RWPE2 (cell line): Measurements from ENCODE around the gene EXOC6B.

Source experiments
- ATAC-seq: fragments of 200-7000 bp; cut with Tn5 transposase; 3 replicates; pipeline ENCODE4 v1.9.1; 2021; ENCODE audit warnings: low read depth
- DNase-seq: peaks from one replicate; pipeline ENCODE4 v3.0.0-alpha.2; 2020; ENCODE audit warnings: low spot score
- H3K27ac ChIP-seq: fragments of 450-650 bp; 2 replicates; pipeline ENCODE4 v1.5.1; 2017; ENCODE audit warnings: mild to moderate bottlenecking; ENCODE audit not compliant: poor library complexity, severe bottlenecking
- H3K27me3 ChIP-seq: fragments of 250-450 bp; sonication (Bioruptor Pico); 2 replicates; pipeline ENCODE4 v1.5.1; 2021; ENCODE audit warnings: mild to moderate bottlenecking, moderate library complexity; ENCODE audit not compliant: insufficient read depth, poor library complexity, severe bottlenecking
- H3K36me3 ChIP-seq: fragments of 250-450 bp; sonication (Bioruptor Pico); 2 replicates; pipeline ENCODE4 v1.5.1; 2020; ENCODE audit warnings: low read depth, mild to moderate bottlenecking, moderate library complexity
- H3K4me1 ChIP-seq: fragments of 250-450 bp; sonication (Bioruptor Pico); 2 replicates; pipeline ENCODE4 v1.5.1; 2021; ENCODE audit warnings: mild to moderate bottlenecking, moderate library complexity; ENCODE audit not compliant: insufficient read depth, poor library complexity, severe bottlenecking
- H3K4me3 ChIP-seq: fragments of 250-450 bp; sonication (Bioruptor Pico); 2 replicates; pipeline ENCODE4 v1.5.1; 2021; ENCODE audit warnings: mild to moderate bottlenecking, moderate library complexity; ENCODE audit not compliant: severe bottlenecking
- H3K9me3 ChIP-seq: fragments of 250-450 bp; sonication (Bioruptor Pico); 2 replicates; pipeline ENCODE4 v1.5.1; 2021; ENCODE audit warnings: mild to moderate bottlenecking, moderate library complexity; ENCODE audit not compliant: severe bottlenecking
- CTCF ChIP-seq: fragments of 450-650 bp; IDR thresholded peaks from one replicate; pipeline ENCODE4 v1.5.1; 2017; ENCODE audit warnings: mild to moderate bottlenecking, moderate library complexity; ENCODE audit not compliant: poor library complexity, severe bottlenecking

EXOC6B gene

GRCh38 chr2:72813841-72814240, 12.0 kb downstream of the EXOC6B start:
- H3K9me3 ChIP-seq = no peaks in the 10 kb centered on the region
- TF ChIP-seq CTCF = peak; percentile 30
- no peak overlapping the region for H3K4me3 ChIP-seq
- peaks cover 22% of the 10 kb centered on the region for H3K4me1 ChIP-seq
- no peak for DNase-seq
- no peak overlapping the region for H3K27ac ChIP-seq
- H3K36me3 ChIP-seq = no peaks in the 10 kb centered on the region; the same call in 1 of the 2 replicates
- ATAC-seq = peak; percentile 78
- H3K27me3 ChIP-seq = no peaks in the 10 kb centered on the region

GRCh38 chr2:72810165-72810564, 15.7 kb downstream of the EXOC6B start:
- Histone ChIP-seq H3K4me3 (no peak overlapping the region), H3K27ac (no peak overlapping the region), H3K9me3 (no peaks in the 10 kb centered on the region), H3K27me3 (no peaks in the 10 kb centered on the region), H3K36me3 (peaks cover 3% of the 10 kb centered on the region; the same call in 1 of the 2 replicates), H3K4me1 (peaks cover 10% of the 10 kb centered on the region)
- no peak for DNase-seq
- TF ChIP-seq CTCF = no peak
- ATAC-seq = no peak

GRCh38 chr2:72809095-72809494, 16.7 kb downstream of the EXOC6B start:
- Histone ChIP-seq H3K4me3 (no peak overlapping the region), H3K4me1 (peaks cover 5% of the 10 kb centered on the region), H3K9me3 (no peaks in the 10 kb centered on the region), H3K36me3 (peaks cover 3% of the 10 kb centered on the region; the same call in 1 of the 2 replicates), H3K27me3 (no peaks in the 10 kb centered on the region), H3K27ac (no peak overlapping the region)
- no peak for TF ChIP-seq CTCF
- ATAC-seq (no peak), DNase-seq (no peak)

- TF ChIP-seq CTCF = no peak
- H3K36me3 ChIP-seq = peaks cover 3% of the 10 kb centered on the region; the same call in 1 of the 2 replicates
- no peak for ATAC-seq
- no peaks in the 10 kb centered on the region for H3K9me3 ChIP-seq
- H3K4me1 ChIP-seq = no peaks in the 10 kb centered on the region
- no peak overlapping the region for H3K27ac ChIP-seq
- H3K27me3 ChIP-seq = no peaks in the 10 kb centered on the region
- no peak for DNase-seq
- H3K4me3 ChIP-seq = no peak overlapping the region
Observed at GRCh38 chr2:72806280-72806945, 19.4 kb downstream of the EXOC6B start.

- no peak overlapping the region for H3K4me3 ChIP-seq
- ATAC-seq (no peak), DNase-seq (no peak)
- no peaks in the 10 kb centered on the region for H3K4me1 ChIP-seq
- H3K27me3 ChIP-seq = no peaks in the 10 kb centered on the region
- H3K36me3 ChIP-seq = peaks cover 3% of the 10 kb centered on the region; the same call in 1 of the 2 replicates
- H3K9me3 ChIP-seq = no peaks in the 10 kb centered on the region
- TF ChIP-seq CTCF = peak; percentile 20
- H3K27ac ChIP-seq = no peak overlapping the region
Observed at GRCh38 chr2:72803626-72804320, 22.1 kb downstream of the EXOC6B start.
